Measurements from ENCODE around the gene PGRMC2.

Gene PGRMC2

GRCh38 chr4:128287141-128287870 lies at the start of gene PGRMC2:
PGRMC2 (minus strand) TSS chr4:128287813; CDS start chr4:128287790, 23 bp downstream.
- peak; percentile 22 for DNase-seq (ENCODE audit: low spot score)

- no peak for DNase-seq (ENCODE audit: low spot score)
These were observed 47.9 kb upstream of the PGRMC2 start for GRCh38 chr4:128335541-128335940.

GRCh38 chr4:128334256-128334655 lies 46.6 kb upstream of the PGRMC2 start:
- no peak for DNase-seq (ENCODE audit: low spot score)

- no peak for DNase-seq (ENCODE audit: low spot score)
These were observed 45.9 kb upstream of the PGRMC2 start for GRCh38 chr4:128333309-128334018.

GRCh38 chr4:128332081-128332480 lies 44.5 kb upstream of the PGRMC2 start:
- DNase-seq (ENCODE audit: low spot score), result no peak

GRCh38 chr4:128329638-128330037 lies 42.0 kb upstream of the PGRMC2 start:
- no peak for DNase-seq (ENCODE audit: low spot score)

- no peak for DNase-seq (ENCODE audit: low spot score)
These were observed 40.5 kb upstream of the PGRMC2 start for GRCh38 chr4:128328106-128328505.

- no peak for DNase-seq (ENCODE audit: low spot score)
These were observed 35.8 kb upstream of the PGRMC2 start for GRCh38 chr4:128323401-128323800.

GRCh38 chr4:128322986-128323385 lies 35.4 kb upstream of the PGRMC2 start:
- DNase-seq (ENCODE audit: low spot score), result peak; percentile 33

- peak; percentile 41 for DNase-seq (ENCODE audit: low spot score)
These were observed 34.7 kb upstream of the PGRMC2 start for GRCh38 chr4:128322311-128322710.

- no peak for DNase-seq (ENCODE audit: low spot score)
These were observed 33.0 kb upstream of the PGRMC2 start for GRCh38 chr4:128320656-128321055.

- no peak for DNase-seq (ENCODE audit: low spot score)
These were observed 28.3 kb upstream of the PGRMC2 start for GRCh38 chr4:128315756-128316520.

GRCh38 chr4:128311659-128312403 lies 24.2 kb upstream of the PGRMC2 start:
- DNase-seq (ENCODE audit: low spot score), result no peak

GRCh38 chr4:128310266-128310697 lies 22.7 kb upstream of the PGRMC2 start:
- DNase-seq (ENCODE audit: low spot score), result no peak

GRCh38 chr4:128309585-128309984 lies 22.0 kb upstream of the PGRMC2 start:
- DNase-seq (ENCODE audit: low spot score), result no peak

GRCh38 chr4:128308986-128309385 lies 21.4 kb upstream of the PGRMC2 start:
- no peak for DNase-seq (ENCODE audit: low spot score)

- no peak for DNase-seq (ENCODE audit: low spot score)
These were observed 19.5 kb upstream of the PGRMC2 start for GRCh38 chr4:128307123-128307571.

- no peak for DNase-seq (ENCODE audit: low spot score)
These were observed 18.3 kb upstream of the PGRMC2 start for GRCh38 chr4:128305942-128306341.

GRCh38 chr4:128303986-128304385 lies 16.4 kb upstream of the PGRMC2 start:
- no peak for DNase-seq (ENCODE audit: low spot score)

GRCh38 chr4:128303405-128303785 lies 15.8 kb upstream of the PGRMC2 start:
- no peak for DNase-seq (ENCODE audit: low spot score)

- no peak for DNase-seq (ENCODE audit: low spot score)
These were observed 14.4 kb upstream of the PGRMC2 start for GRCh38 chr4:128301979-128302378.

- DNase-seq (ENCODE audit: low spot score), result no peak
These were observed 12.2 kb upstream of the PGRMC2 start for GRCh38 chr4:128299848-128300247.
